Immature natural killer cell (primary cell): Measurements from ENCODE around the gene BCL7C. TPM values are rescaled to one million over a fixed set of nuclear protein-coding genes. Genes with fewer than 3 reads are reported as not detected.
A peak's percentile ranks its signal among the peaks of the same experiment; 100 is the strongest.

Experiments used
- DNase-seq, 3 donors: peaks; one replicate each; pipeline ENCODE4 v3.0.0; 2022; ENCODE audit warnings: mixed read lengths in 1 of 3
- H3K27ac Mint-ChIP-seq, 6 donors: one replicate each; pipeline ENCODE4 v1.8.0; 2020; ENCODE audit warnings: mixed read lengths in 6 of 6, mild to moderate bottlenecking in 5 of 6, inconsistent platforms in 4 of 6, moderate library complexity in 3 of 6
- H3K27me3 Mint-ChIP-seq, 3 donors: one replicate each; pipeline ENCODE4 v1.8.0; 2020 to 2021; ENCODE audit warnings: low read depth in 3 of 3, mild to moderate bottlenecking in 3 of 3, mixed read lengths in 3 of 3, moderate library complexity in 3 of 3, inconsistent platforms in 1 of 3
- H3K36me3 Mint-ChIP-seq, 3 donors: one replicate each; pipeline ENCODE4 v1.8.0; 2020; ENCODE audit warnings: mixed read lengths in 3 of 3, inconsistent platforms in 2 of 3, mild to moderate bottlenecking in 2 of 3
- H3K4me1 Mint-ChIP-seq, 2 donors: one replicate each; pipeline ENCODE4 v1.8.0; 2020; ENCODE audit warnings: inconsistent platforms in 2 of 2, mild to moderate bottlenecking in 2 of 2, mixed read lengths in 2 of 2, moderate library complexity in 1 of 2
- H3K4me3 Mint-ChIP-seq, 5 donors: one replicate each; pipeline ENCODE4 v1.8.0; 2020; ENCODE audit warnings: mild to moderate bottlenecking in 5 of 5, mixed read lengths in 5 of 5, inconsistent platforms in 3 of 5, moderate library complexity in 3 of 5
- H3K9me3 Mint-ChIP-seq, 6 donors: one replicate each; pipeline ENCODE4 v1.8.0; 2020; ENCODE audit warnings: mild to moderate bottlenecking in 6 of 6, mixed read lengths in 6 of 6, inconsistent platforms in 4 of 6, moderate library complexity in 3 of 6
- polyA plus RNA-seq, 3 donors: library from polyadenylated mRNA; unstranded; fragments of 300-500 nt; fragmentation: Illumina TruSeq; gene quantifications; one replicate each; pipeline ENCODE4 v1.2.3, GENCODE V29; 2021

The BCL7C gene
- polyA plus RNA-seq, 3 donors from 2014 or later = 44.5 to 80.0 (median 60.7) TPM

DNA sequence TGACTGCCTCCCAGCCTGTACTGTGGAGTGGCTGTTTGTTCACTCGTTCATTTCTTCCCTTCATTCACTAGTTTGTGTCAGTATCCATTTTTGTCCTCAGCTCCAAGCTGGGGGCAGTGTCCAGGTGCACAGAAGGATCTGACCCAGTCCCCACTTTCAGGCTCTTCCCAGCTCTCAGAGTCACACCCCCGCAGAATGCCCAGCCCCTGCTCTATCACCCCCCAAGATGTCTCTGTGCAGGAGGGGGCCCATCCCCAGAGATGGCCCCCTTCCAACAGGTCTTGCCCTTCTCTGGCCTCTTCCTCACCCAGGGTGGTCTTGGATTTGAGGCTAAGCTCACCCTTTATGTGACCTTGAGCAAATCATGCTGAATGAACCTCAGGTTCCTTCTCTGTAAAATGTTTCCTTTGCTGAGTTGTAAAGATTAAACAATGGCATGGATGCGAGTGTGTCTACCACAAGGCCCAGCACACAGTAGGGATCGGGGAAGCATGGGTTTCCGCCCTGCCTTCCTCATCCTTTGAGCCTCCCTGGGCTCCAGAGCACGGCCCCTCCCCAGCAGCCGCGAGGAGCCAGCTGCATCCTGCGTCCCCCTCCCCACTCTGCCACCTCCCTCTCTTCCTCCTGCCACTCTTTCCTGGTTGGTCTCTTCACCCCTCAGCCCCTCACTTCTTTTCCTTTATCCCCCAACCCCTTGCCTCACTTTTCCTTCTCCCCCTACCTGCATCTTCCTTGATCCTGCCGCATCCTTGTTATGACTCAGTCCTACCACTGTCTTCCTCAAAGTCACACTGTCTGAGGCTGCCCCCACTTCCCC lies 32.3 kb upstream of the BCL7C start:
- DNase-seq = no peak
- Mint-ChIP-seq H3K4me3 (peak overlapping the region; percentile 35 to 63 (median 47)), H3K9me3 (no peaks in the 10 kb centered on the region), H3K36me3 (peaks cover 0 to 5% (median 0%) of the 10 kb centered on the region in 3 donors), H3K4me1 (peaks cover 20 to 24% of the 10 kb centered on the region in 2 donors), H3K27ac (peak overlapping the region in 2 of 6 donors; percentile 51 to 64), H3K27me3 (peaks cover 0 to 3% (median 0%) of the 10 kb centered on the region in 3 donors)

DNA sequence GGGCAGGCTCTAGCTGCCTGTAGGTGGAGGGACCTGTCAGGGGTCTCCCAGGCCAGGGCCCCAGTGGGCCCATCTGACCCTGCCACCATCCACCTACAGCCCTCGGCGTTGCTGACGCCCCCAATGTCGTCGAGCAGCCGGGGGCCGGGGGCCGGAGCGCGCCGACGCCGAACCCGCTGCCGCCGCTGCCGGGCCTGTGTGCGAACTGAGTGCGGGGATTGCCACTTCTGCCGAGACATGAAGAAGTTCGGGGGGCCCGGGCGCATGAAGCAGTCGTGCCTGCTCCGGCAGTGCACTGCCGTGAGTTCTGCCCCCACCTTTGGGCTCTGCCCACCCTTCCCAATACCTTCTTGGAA lies 31.7 kb upstream of the BCL7C start:
- peaks cover 24 to 30% of the 10 kb centered on the region in 2 donors for H3K4me1 Mint-ChIP-seq
- DNase-seq = no peak
- no peaks in the 10 kb centered on the region for H3K9me3 Mint-ChIP-seq
- peak overlapping the region in 3 of 5 donors; percentile 6 to 38 (median 35) for H3K4me3 Mint-ChIP-seq
- no peaks in the 10 kb centered on the region for H3K36me3 Mint-ChIP-seq
- peaks cover 0 to 3% (median 0%) of the 10 kb centered on the region in 3 donors for H3K27me3 Mint-ChIP-seq
- H3K27ac Mint-ChIP-seq = no peak overlapping the region

DNA sequence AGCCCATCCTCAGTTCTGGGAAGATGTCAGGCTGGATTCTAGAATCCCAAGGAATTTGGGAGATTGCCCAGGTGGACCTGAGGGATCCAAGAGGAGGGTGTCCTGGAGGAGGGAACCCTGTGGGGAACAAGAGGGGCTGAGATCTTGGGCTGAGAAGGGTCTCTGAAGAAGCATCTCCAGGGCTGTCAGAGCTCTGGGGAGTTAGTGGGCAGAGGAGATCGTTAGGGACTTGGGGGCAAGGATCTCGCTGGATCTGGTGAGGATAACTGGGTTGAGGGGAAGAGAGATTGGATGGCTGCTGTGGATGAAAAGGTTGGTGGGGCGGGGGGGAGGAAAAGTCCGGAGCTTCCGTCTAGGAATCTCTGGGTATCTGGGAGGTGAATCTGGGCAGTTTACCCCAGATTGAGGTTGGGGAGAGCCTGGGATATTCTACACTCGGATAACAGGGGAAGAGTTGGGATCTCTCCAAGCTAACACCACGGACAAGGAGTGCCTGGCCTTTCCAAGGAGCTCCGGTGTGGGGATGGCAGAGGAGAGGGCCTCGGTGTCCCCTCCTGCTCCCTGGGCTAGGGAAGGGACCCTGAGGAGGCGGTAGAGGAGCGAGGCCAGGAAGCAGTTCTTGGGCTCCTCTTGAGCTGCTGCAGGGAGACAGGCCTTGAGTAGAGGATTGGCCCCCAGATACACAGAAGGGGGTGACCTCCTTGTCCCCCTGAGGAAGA lies 31.2 kb upstream of the BCL7C start:
- H3K9me3 Mint-ChIP-seq = no peaks in the 10 kb centered on the region
- H3K36me3 Mint-ChIP-seq = no peaks in the 10 kb centered on the region
- peaks cover 0 to 3% (median 0%) of the 10 kb centered on the region in 3 donors for H3K27me3 Mint-ChIP-seq
- peaks cover 24 to 30% of the 10 kb centered on the region in 2 donors for H3K4me1 Mint-ChIP-seq
- DNase-seq = no peak
- H3K4me3 Mint-ChIP-seq = peak overlapping the region; percentile 21 to 76 (median 60)
- peak overlapping the region in 3 of 6 donors; percentile 20 to 60 (median 35) for H3K27ac Mint-ChIP-seq

DNA sequence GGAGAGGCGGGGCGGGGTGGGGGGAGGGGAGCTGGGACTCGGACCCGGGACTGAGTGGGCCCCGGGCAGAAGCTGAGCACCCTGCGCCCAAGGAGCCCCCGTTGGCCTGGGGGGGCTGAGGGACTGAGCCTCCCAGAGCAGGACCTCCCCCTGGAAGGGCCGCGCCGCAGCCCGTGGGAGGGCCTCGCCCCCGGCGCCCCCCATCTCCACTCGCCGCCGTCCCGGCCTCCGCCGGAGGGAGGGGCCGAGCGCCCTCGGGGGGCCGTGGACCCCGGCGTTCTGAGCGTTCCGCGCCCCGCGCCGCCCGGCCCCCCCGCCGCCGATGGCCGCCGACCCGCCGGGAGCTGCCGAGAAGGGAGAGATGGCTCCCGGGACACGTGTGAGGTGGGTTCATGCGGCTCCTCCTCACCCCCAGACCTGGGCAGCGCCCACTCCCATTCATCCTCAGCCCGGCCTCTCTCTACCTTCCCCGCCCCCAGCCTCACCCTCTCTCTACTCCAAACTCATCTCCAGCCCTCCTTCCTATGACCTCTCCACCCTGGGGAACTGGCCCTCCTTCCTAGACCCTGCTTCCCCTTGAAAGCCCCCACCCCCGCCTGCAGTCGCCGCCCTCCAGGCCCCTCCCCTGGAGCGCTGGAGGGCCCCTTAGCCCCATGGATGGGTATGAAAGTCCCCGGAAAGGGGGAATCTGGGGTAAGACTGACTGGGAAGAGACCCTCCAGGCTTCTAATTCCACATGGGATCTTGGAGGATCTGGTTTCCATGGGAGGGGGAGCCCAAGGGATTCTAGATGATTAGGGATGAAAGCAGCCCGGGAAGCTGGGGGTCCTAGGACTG lies 30.4 kb upstream of the BCL7C start:
- H3K27ac Mint-ChIP-seq = no peak overlapping the region
- H3K9me3 Mint-ChIP-seq = no peaks in the 10 kb centered on the region
- H3K27me3 Mint-ChIP-seq = peaks cover 0 to 3% (median 0%) of the 10 kb centered on the region in 3 donors
- no peaks in the 10 kb centered on the region for H3K36me3 Mint-ChIP-seq
- peak overlapping the region; percentile 21 to 76 (median 62) for H3K4me3 Mint-ChIP-seq
- peak in 1 of 3 donors; percentile 0 for DNase-seq
- H3K4me1 Mint-ChIP-seq = peaks cover 24 to 30% of the 10 kb centered on the region in 2 donors

DNA sequence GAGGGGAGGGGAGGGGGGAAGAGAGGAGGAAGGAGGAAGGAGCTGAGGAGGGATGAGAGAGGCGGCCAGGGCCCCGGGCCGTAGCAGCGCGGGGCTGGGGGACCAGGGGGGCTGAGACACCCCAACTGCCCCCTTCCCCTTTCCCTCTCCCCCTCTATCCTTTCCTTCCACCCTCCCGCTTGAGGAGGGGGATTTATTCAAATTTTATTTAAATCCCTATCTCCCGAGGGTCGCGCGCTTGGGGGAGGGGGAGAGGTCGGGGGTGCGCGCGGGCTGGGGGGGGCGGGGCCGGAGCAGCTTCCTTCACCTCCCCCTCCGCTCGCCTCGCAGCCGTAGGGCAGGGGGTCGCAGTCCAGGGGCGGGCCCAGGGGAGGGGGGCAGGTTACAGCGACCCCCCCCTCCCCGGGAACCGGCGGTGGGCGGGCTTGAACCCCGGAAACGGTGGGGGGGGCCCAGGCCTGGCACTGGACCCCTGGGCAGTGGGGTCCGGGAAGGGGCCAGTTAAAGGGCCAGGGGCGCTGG lies 29.7 kb upstream of the BCL7C start, which contains the start of gene FBXL19:
TSS of gene FBXL19 (plus strand) at position 19 of the 522 bp plus-strand sequence. CDS start 2,183 bp downstream, outside the sequence.
- H3K36me3 Mint-ChIP-seq = no peaks in the 10 kb centered on the region
- H3K4me3 Mint-ChIP-seq = peak within 1 kb of the TSS; percentile 99 to 100 (median 100)
- H3K27me3 Mint-ChIP-seq = peaks cover 0 to 3% (median 0%) of the 10 kb centered on the region in 3 donors
- peak within 1 kb of the TSS; percentile 94 to 100 (median 100) for H3K27ac Mint-ChIP-seq
- DNase-seq = no peak
- no peaks in the 10 kb centered on the region for H3K9me3 Mint-ChIP-seq
- H3K4me1 Mint-ChIP-seq = peaks cover 24 to 30% of the 10 kb centered on the region in 2 donors

DNA sequence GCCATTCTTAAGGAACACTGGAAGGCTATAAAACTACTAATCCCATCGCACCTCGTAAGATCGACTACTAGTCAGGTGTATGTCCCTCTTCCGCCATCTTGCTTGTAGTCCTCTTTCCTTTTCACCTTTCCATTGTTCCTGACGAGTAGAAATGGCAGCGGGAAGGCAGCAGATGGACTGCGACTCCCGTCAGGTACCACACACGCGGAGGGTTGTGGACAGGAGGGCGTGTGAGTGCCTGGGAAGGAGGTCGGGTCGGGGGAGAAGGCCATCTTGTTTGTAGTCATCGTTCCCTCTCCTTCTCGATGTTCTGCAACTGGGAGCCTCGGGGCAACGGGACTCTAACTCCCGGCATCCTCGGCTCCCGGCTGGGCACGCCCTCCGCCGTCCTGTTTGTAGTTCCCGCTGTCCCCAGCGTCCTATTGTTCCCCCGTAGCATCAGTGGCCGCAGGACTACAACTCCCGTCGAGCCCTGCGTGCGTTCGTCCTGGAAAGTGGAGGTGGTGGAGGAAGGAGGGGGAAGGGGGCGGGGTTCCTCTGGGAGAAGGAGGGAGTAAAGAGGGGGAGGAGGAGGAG lies 29.2 kb upstream of the BCL7C start:
- Mint-ChIP-seq H3K4me1 (peaks cover 24 to 30% of the 10 kb centered on the region in 2 donors), H3K9me3 (no peaks in the 10 kb centered on the region), H3K27me3 (peaks cover 0 to 3% (median 0%) of the 10 kb centered on the region in 3 donors), H3K27ac (peak overlapping the region; percentile 94 to 100 (median 100)), H3K36me3 (no peaks in the 10 kb centered on the region), H3K4me3 (peak overlapping the region; percentile 99 to 100 (median 100))
- DNase-seq = peak; percentile 92 to 94 (median 93)

DNA sequence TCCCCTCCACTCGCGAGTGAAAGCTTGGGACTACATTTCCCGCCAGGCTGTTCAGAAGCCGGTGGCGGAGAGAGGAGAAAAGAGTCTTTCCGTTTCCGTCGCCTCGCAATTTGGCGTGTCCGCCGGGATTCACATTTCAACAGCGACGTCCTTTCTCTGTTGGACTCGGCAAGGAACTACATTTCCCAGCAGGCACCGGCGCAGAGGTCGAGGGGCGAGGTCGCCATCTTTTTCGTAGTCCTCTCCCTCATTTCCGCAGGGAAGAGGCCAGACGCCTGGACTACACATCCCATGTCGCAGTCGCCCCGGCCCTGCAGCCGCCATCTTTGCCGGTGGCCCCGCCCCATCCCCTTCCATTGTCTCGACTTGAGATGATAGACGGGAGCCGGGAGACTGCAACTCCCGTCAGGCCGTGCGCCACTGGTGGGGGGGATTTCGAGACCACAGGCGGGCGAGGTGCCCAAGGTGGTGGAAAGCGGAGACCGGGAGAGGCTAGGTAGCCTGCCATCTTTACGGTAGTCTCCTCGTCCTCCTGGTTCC lies 28.6 kb upstream of the BCL7C start:
- Mint-ChIP-seq H3K4me3 (peak overlapping the region; percentile 99 to 100 (median 100)), H3K9me3 (no peaks in the 10 kb centered on the region), H3K4me1 (peaks cover 24 to 30% of the 10 kb centered on the region in 2 donors), H3K36me3 (no peaks in the 10 kb centered on the region), H3K27ac (peak overlapping the region; percentile 94 to 100 (median 100)), H3K27me3 (peaks cover 0 to 3% (median 0%) of the 10 kb centered on the region in 3 donors)
- DNase-seq = peak; percentile 99

DNA sequence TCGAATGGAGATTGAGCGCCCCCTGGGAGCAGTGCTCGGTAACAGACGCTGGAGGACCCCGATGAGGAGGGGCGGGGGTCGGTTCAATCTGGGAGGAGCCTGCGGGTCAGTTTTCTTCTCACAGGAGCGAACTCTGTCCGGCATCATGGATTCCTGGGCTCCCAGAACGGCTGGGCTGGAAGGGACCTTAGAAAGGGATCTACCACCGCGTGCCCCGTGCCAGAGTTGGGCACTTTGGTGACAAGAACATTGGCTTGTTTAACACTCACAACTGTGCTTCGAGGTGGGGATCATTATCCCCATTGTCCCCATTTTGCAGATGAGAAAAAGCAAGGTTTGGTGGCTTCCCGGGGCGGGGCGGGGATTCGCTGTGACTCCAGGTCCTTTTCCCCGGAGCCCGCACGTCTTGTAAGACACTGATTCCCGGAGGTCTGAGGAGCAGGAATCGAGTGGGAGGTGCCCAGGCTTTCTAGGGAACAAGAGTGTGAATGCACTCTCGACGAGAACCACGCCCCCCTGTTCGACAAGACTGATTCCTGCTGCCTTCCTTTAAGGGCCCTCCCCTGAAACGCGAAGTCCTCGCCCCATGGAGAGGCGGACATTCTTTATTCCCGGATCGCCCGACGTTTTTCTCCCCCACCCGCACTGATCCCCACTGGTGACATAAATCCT lies 28.0 kb upstream of the BCL7C start:
- peaks cover 24 to 30% of the 10 kb centered on the region in 2 donors for H3K4me1 Mint-ChIP-seq
- no peaks in the 10 kb centered on the region for H3K9me3 Mint-ChIP-seq
- peak overlapping the region; percentile 94 to 100 (median 100) for H3K27ac Mint-ChIP-seq
- no peaks in the 10 kb centered on the region for H3K36me3 Mint-ChIP-seq
- H3K4me3 Mint-ChIP-seq = peak overlapping the region; percentile 99 to 100 (median 100)
- DNase-seq = peak; percentile 84 to 86 (median 85)
- H3K27me3 Mint-ChIP-seq = peaks cover 0 to 3% (median 0%) of the 10 kb centered on the region in 3 donors

DNA sequence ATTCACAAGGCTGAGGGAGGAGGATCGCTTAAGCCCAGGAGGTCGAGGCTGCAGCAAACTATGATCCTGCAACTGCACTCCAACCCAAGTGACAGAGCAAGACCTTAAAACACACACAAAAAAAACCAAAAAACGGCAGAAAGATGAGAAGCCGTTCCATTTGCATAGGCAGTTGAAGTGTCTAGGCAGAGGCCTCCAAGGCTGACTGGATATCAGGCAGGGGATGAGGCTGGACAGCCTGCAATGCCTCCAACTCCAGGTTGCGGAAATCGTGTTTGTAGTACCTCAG lies 27.5 kb upstream of the BCL7C start:
- Mint-ChIP-seq H3K4me1 (peaks cover 24 to 30% of the 10 kb centered on the region in 2 donors), H3K4me3 (peak overlapping the region; percentile 99 to 100 (median 100)), H3K36me3 (no peaks in the 10 kb centered on the region), H3K27ac (peak overlapping the region; percentile 94 to 100 (median 100)), H3K9me3 (no peaks in the 10 kb centered on the region), H3K27me3 (peaks cover 0 to 3% (median 0%) of the 10 kb centered on the region in 3 donors)
- no peak for DNase-seq

DNA sequence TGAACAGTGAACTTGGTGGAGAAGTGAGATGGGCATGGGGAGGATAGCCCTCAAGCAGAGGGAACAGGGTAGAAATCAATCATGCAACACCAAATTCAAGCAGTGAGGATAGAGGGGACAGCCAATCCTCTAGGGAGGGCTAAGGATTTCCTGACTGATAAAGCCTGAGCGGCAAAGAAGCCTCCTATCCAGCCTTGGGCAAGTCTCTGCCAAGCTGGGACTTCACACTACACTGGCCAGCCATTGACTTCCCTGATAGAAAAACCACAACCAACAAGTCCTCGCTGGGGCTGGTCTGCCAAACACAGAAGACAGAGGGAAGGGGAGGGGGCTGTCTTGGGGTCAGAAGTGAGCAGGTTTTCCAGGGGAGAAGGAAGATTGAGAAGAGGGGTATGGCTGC lies 27.0 kb upstream of the BCL7C start:
- Mint-ChIP-seq H3K4me1 (peaks cover 20 to 26% of the 10 kb centered on the region in 2 donors), H3K27me3 (peaks cover 0 to 3% (median 0%) of the 10 kb centered on the region in 3 donors), H3K27ac (peak overlapping the region in 2 of 6 donors; percentile 59 to 68), H3K9me3 (no peaks in the 10 kb centered on the region), H3K36me3 (no peaks in the 10 kb centered on the region), H3K4me3 (peak overlapping the region; percentile 34 to 100 (median 100))
- DNase-seq = no peak

DNA sequence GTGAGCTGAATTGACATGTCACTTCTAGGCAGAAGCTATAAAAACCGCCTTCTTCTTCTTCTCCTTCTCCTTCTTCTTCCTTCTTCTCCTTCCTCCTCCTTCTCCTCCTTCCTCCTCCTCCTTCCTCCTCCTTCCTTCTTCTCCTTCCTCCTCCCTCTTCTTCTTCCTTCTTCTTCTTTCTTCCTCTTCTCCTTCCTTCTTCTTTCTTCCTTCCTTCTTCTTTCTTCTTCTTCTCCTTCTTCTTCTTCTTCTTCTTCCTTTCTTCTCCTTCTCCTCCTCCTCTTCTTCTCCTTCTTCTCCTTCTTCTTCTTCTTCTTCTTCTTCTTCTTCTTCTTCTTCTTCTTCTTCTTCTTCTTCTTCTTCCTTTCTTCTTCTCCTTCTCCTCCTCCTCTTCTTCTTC lies 24.7 kb upstream of the BCL7C start:
- Mint-ChIP-seq H3K4me1 (peaks cover 17 to 19% of the 10 kb centered on the region in 2 donors), H3K27ac (no peak overlapping the region), H3K36me3 (no peaks in the 10 kb centered on the region), H3K27me3 (peaks cover 0 to 3% (median 0%) of the 10 kb centered on the region in 3 donors), H3K4me3 (no peak overlapping the region), H3K9me3 (no peaks in the 10 kb centered on the region)
- no peak for DNase-seq

DNA sequence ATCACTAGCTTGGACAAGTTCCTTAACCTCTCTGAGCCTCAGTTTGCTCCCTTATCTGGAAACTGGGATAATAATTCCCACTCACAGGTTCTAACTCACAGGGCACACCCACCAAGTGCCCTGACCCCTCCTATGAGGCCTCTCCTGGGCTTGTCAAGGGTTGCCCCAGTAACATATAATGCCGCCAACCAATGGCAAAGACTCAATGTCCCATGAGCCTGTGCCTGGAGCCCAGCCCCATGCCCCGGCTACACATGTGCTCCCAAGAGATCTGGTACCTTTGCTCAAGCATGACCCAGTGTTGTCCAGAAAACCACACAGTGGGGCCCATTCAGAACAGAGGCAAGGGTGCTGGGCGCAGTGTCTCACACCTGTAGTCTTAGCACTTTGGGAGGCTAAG lies 21.0 kb upstream of the BCL7C start:
- peaks cover 0 to 1% (median 0%) of the 10 kb centered on the region in 3 donors for H3K27me3 Mint-ChIP-seq
- H3K4me3 Mint-ChIP-seq = no peak overlapping the region

More for the DNA sequence above, 21.0 kb upstream of the BCL7C start:
- Mint-ChIP-seq H3K4me1 (no peaks in the 10 kb centered on the region), H3K9me3 (no peaks in the 10 kb centered on the region), H3K36me3 (no peaks in the 10 kb centered on the region), H3K27ac (no peak overlapping the region)
- no peak for DNase-seq
